ENCODE data around the gene CDK5.

DNA sequence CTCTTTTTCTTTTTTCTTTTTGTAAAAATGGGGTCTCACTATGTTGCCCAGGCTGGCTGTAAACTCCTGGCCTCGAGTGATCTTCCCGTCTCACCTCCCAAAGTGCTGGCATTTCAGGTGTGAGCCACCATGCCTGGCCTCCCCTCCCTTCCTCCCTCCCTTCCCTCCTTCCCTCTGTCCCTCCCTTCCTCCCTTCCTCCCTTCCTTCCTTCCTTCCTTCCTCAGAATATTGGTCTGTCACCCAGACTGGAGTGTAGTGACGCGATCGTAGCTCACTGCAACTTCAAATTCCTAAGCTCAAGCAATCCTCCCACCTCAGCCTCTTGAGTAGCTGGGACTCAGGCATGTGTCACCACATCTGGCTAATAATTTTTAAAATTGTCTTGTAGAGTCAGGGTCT, 37.0 kb upstream of the CDK5 start:
- TF ChIP-seq, protein P1, sequence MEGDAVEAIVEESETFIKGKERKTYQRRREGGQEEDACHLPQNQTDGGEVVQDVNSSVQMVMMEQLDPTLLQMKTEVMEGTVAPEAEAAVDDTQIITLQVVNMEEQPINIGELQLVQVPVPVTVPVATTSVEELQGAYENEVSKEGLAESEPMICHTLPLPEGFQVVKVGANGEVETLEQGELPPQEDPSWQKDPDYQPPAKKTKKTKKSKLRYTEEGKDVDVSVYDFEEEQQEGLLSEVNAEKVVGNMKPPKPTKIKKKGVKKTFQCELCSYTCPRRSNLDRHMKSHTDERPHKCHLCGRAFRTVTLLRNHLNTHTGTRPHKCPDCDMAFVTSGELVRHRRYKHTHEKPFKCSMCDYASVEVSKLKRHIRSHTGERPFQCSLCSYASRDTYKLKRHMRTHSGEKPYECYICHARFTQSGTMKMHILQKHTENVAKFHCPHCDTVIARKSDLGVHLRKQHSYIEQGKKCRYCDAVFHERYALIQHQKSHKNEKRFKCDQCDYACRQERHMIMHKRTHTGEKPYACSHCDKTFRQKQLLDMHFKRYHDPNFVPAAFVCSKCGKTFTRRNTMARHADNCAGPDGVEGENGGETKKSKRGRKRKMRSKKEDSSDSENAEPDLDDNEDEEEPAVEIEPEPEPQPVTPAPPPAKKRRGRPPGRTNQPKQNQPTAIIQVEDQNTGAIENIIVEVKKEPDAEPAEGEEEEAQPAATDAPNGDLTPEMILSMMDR (IDR thresholded peaks at IDR 0.05), result no peak
- no peak for TF ChIP-seq POLR2A (IDR thresholded peaks at IDR 0.05)
- TF ChIP-seq EP300 (IDR thresholded peaks at IDR 0.05), result no peak

Measured in upper lobe of left lung (tissue), 4 donors.